ENCODE results near the gene ANAPC5.
"Not testable (repeated sequence)": the region's sequence is repeated elsewhere in the genome, so short reads cannot be mapped to it uniquely, and the experiment has no call there.

Gene ANAPC5

GRCh38 chr12:121391619-121392324, 39.6 kb upstream of the ANAPC5 start:
- peak; percentile 67 for DNase-seq (ENCODE audit: low spot score)
- in situ Hi-C loops (cut with MboI; ENCODE audit: low sequenced_read_pairs, unreplicated experiment), result no loop called here
- no peak for TF ChIP-seq CTCF (IDR thresholded peaks at IDR 0.05; ENCODE audit: borderline replicate concordance, control extremely low read depth, extremely low read depth, insufficient read depth, missing control alignments)

- TF ChIP-seq CTCF (IDR thresholded peaks at IDR 0.05; ENCODE audit: borderline replicate concordance, control extremely low read depth, extremely low read depth, insufficient read depth, missing control alignments), result no peak
- DNase-seq (ENCODE audit: low spot score), result no peak
- in situ Hi-C loops (cut with MboI; ENCODE audit: low sequenced_read_pairs, unreplicated experiment), result no loop called here
Measured at GRCh38 chr12:121390856-121391255, 38.6 kb upstream of the ANAPC5 start.

GRCh38 chr12:121388421-121388981, 36.3 kb upstream of the ANAPC5 start:
- no peak for DNase-seq (ENCODE audit: low spot score)
- TF ChIP-seq CTCF (IDR thresholded peaks at IDR 0.05; ENCODE audit: borderline replicate concordance, control extremely low read depth, extremely low read depth, insufficient read depth, missing control alignments), result no peak
- in situ Hi-C loops (cut with MboI; ENCODE audit: low sequenced_read_pairs, unreplicated experiment), result no loop called here

GRCh38 chr12:121384891-121385290, 32.7 kb upstream of the ANAPC5 start:
- DNase-seq (ENCODE audit: low spot score); in situ Hi-C loops (cut with MboI; ENCODE audit: low sequenced_read_pairs, unreplicated experiment): not testable (repeated sequence)

- TF ChIP-seq CTCF (IDR thresholded peaks at IDR 0.05; ENCODE audit: borderline replicate concordance, control extremely low read depth, extremely low read depth, insufficient read depth, missing control alignments), result no peak
- no peak for DNase-seq (ENCODE audit: low spot score)
- in situ Hi-C loops (cut with MboI; ENCODE audit: low sequenced_read_pairs, unreplicated experiment), result no loop called here
Measured at GRCh38 chr12:121383601-121384021, 31.4 kb upstream of the ANAPC5 start.

GRCh38 chr12:121379945-121380344, 27.7 kb upstream of the ANAPC5 start:
- no peak for DNase-seq (ENCODE audit: low spot score)
- no peak for TF ChIP-seq CTCF (IDR thresholded peaks at IDR 0.05; ENCODE audit: borderline replicate concordance, control extremely low read depth, extremely low read depth, insufficient read depth, missing control alignments)
- in situ Hi-C loops (cut with MboI; ENCODE audit: low sequenced_read_pairs, unreplicated experiment), result no loop called here

GRCh38 chr12:121378736-121379135, 26.5 kb upstream of the ANAPC5 start:
- no peak for TF ChIP-seq CTCF (IDR thresholded peaks at IDR 0.05; ENCODE audit: borderline replicate concordance, control extremely low read depth, extremely low read depth, insufficient read depth, missing control alignments)
- no peak for DNase-seq (ENCODE audit: low spot score)
- in situ Hi-C loops (cut with MboI; ENCODE audit: low sequenced_read_pairs, unreplicated experiment), result no loop called here

All from GM13976 (cell line).